Right hindlimb (tissue), 1 donor: ENCODE data around the gene RB1.
A peak's percentile ranks its signal among the peaks of the same experiment; 100 is the strongest.

ENCODE experiments used
- DNase-seq: peaks from one replicate; pipeline ENCODE4 v3.0.0-alpha.2; 2018

The RB1 gene

GRCh38 chr13:48303359-48304142 is at the start of gene RB1:
TSS of gene RB1 (plus strand) at chr13:48303751. CDS start at chr13:48303913, 162 bp downstream.
- DNase-seq: peak; percentile 92

DNA sequence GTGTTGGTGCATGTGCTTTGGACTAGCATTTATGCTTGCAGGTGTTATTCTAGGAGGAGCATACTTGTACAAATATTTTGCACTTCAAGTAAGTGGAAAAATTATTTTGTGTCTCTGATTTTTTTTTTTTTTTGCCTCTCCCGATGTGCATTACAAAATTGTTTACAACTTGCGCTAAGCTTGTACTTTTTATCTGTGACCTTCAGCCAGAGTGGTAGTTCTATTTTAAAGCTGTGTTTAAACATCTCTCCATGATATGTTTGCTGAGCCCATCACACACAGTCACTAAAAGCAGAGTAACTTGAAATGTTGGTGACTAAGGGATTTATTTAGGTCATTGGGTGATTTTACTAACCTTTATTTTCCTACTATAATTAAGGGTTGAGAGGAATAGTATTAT is 49.7 kb upstream of the RB1 start:
- DNase-seq: no peak

DNA sequence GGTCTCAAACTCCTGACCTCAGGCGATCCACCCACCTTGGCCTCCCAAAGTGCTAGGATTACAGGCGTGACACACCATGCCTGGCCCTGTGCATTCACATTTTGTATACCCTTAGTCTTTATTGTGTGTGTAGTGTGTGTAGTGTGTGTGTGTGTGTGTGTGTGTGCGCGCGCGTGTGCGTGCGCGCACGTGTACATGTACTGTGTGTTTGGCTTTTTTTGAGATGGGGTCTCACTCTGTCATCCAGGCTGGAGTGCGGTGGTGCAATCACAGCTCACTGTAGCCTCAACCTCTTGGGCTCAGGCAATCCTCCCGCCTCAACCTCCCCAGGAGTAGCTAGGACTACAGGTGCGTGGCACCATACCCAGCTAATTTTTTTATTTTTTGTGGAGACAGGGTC is 48.5 kb upstream of the RB1 start:
- DNase-seq: no peak

- DNase-seq: no peak
These were observed 47.6 kb upstream of the RB1 start for GRCh38 chr13:48255954-48256353.

GRCh38 chr13:48258002-48258401 is 45.5 kb upstream of the RB1 start:
- DNase-seq: no peak

GRCh38 chr13:48258430-48258829 is 45.1 kb upstream of the RB1 start:
- no peak for DNase-seq

- no peak for DNase-seq
These were observed 42.6 kb upstream of the RB1 start for GRCh38 chr13:48260970-48261369.

- DNase-seq: no peak
These were observed 40.4 kb upstream of the RB1 start for GRCh38 chr13:48263196-48263595.

- DNase-seq: no peak
These were observed 39.5 kb upstream of the RB1 start for GRCh38 chr13:48264058-48264457.

GRCh38 chr13:48265217-48265815 is 38.2 kb upstream of the RB1 start:
- no peak for DNase-seq

DNA sequence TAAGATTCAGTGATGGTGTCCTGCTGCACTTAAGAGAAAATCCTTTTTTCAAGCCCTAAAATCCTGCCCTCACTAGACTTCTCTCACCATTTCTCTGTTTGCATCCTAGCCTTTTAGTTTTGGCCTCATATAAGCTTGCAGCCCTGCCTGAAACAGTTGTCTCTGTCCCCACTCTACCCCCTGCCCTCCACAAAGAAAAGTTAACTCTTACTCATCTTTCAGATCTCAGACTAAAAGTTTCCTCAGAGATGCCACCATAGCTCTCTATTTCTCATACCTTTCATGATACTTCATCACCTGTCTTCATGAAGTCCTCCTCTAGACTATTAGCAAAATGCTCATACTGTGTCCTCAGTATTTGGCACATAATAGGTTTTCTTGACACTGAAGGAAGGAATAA is 37.4 kb upstream of the RB1 start:
- no peak for DNase-seq

- DNase-seq: no peak
These were observed 36.6 kb upstream of the RB1 start for GRCh38 chr13:48266701-48267639.

GRCh38 chr13:48268019-48268418 is 35.5 kb upstream of the RB1 start:
- DNase-seq: no peak

DNA sequence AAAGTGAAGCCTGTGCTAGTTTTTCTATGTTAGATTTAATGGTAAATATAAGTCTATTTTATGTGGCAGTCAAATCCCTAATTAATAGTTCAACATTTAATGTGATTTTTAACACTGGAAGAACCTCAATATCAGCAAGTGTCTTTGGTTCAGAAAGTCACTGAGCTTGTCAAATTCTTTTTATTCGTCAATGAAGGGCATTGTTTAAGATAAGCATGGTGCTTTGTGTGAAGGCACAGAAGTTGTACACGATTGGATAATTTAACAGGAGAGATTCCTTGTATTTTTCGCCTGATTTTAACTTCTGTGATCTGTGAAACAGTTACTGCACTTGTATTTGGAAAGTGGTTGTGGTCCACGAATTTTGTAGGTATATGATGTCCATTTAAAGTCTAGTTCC is 30.2 kb upstream of the RB1 start:
- no peak for DNase-seq

DNA sequence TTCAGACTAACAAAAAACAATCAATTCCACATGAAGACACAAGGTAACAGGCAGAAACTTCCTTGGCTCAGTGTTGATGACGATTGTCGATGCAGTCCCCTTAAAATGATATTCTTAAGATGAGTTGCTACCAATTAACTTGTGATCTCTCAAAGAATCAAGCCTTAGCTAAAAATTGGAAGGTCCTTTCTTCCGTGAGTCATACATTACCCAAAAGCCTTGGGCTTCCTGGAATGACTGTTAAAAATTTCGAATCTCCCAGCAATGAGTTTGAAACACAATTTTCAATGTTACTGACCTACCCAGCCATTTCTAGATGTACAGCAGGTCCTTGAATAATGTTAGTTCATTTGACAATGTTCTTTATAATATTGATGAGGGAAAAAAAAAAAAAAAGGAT is 28.0 kb upstream of the RB1 start:
- DNase-seq: no peak

- DNase-seq: no peak
These were observed 24.7 kb upstream of the RB1 start for GRCh38 chr13:48278806-48279205.

- DNase-seq: no peak
These were observed 22.0 kb upstream of the RB1 start for GRCh38 chr13:48281556-48281955.

DNA sequence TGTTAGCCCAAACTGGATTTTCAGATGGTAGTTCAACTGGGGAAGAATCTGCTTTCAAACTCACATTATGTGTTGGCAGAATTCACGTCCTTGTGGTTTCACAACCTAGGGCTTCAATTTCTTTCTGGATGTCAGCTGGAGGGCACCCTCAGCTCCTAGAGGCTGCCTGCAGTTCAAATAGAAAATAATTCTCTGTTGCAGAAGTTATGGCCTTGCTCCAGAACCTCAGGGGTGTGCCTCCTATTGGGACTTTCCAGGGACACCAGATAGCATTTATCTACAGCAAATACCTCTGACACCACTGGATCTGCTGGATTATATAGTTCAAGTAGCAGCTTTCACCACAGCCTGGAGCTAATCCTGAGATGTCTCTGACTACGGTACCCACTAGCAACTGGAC is 11.8 kb upstream of the RB1 start:
- DNase-seq: no peak

GRCh38 chr13:48292650-48293049 is 10.9 kb upstream of the RB1 start:
- no peak for DNase-seq

DNA sequence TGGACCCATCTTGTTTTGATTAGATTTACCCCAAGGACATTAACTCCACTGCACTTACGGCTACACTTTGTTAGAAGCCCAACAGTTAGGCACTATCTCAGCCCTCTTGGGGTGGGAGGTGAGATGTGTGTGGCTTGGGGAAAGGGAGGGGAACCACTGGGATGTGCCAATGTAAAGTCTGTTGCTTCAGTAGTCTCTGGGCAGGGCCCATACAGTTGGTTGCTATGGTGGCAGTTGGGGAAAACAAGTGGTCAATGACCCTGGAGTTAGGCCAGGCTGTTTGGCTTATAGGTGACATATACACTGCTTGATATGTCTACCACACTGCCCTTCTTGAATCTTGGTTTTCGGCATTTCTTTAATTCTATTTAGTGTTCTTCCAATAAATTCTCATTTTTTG is 8.9 kb upstream of the RB1 start:
- no peak for DNase-seq

- DNase-seq: no peak
These were observed 8.3 kb upstream of the RB1 start for GRCh38 chr13:48295271-48295670.

- DNase-seq: no peak
These were observed 7.0 kb upstream of the RB1 start for GRCh38 chr13:48296528-48296927.

DNA sequence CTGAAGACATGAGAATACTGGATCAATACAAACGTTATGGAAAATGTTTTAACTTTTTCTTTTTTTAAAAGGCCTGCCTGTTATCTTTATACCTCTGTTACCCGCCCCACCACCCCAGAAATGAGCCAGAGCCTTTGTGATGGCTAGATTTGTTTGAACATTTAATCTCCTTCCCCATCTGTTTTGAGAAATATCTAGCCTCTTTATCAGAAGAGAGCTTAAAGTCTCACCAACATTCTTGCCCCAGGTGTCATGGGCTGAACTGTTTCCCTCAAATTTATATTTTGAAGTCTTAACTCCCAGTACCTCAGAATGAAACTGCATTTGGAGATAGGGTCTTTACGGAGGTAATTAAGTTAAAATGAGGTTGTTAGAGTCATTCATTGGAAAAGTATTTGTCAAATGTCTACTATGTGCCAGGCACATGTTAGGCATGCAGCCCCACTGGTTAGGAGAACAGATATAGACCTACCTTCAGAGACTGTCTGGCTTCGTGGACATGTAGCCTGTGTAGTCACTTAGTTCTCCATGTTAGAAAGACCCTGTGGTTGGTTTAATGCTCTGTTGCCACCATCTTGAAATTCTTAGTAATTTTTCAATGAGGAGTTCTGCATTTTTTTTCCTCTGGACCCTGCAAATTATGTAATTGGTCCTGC is 6.3 kb upstream of the RB1 start:
- DNase-seq: no peak
